IMR-90 (cell line): ENCODE measurements around the gene ODF2. TPM values are rescaled to one million over a fixed set of nuclear protein-coding genes. Genes with fewer than 3 reads are reported as not detected.

Experiments used
- ATAC-seq: fragments of 200-7000 bp; cut with Tn5 transposase; 2 replicates; pipeline ENCODE4 v1.9.1; 2020; ENCODE audit warnings: low read depth, mild to moderate bottlenecking, moderate library complexity
- BruUV-seq: library from RNA; stranded (reverse); fragments of 400-500 nt; replicated peaks from 2 replicates; lab custom pipeline; 2021; lab: Mats Ljungman, UMichigan
- CTCF ChIA-PET: fragments of 300-600 bp; formaldehyde crosslinking; extraction: SDS; loops from one replicate; lab custom pipeline; 2021; ENCODE audit warnings: antibody characterized with exemption; lab: Yijun Ruan, JAX
- POLR2A ChIA-PET: fragments of 300-600 bp; sonication (Branson Sonifier 250); formaldehyde crosslinking; loops from one replicate; lab custom pipeline; 2022; ENCODE audit warnings: antibody characterized with exemption; ENCODE audit not compliant: unreplicated experiment; lab: Charles Lee
- DNase-seq: peaks from one replicate; pipeline ENCODE4 v3.0.0; 2013
- H2AFZ ChIP-seq: replicated peaks from 2 replicates; pipeline ENCODE3; 2013; ENCODE audit warnings: low read length, mild to moderate bottlenecking; ENCODE audit not compliant: poor library complexity
- H2AK5ac ChIP-seq: 2 replicates; pipeline ENCODE4 v1.6.1; 2013; ENCODE audit warnings: low read depth, low read length, inconsistent platforms
- H2AK9ac ChIP-seq: replicated peaks from 2 replicates; pipeline ENCODE3; 2013; ENCODE audit warnings: mild to moderate bottlenecking, low read depth, low read length, moderate library complexity; ENCODE audit not compliant: poor library complexity
- H2BK120ac ChIP-seq: 2 replicates; pipeline ENCODE4 v1.6.1; 2013; ENCODE audit warnings: low read depth, low read length, inconsistent platforms
- H2BK15ac ChIP-seq: 3 replicates; pipeline ENCODE4 v1.6.1; 2013; ENCODE audit warnings: low read depth, low read length, inconsistent platforms
- H2BK20ac ChIP-seq: 2 replicates; pipeline ENCODE4 v1.6.1; 2013; ENCODE audit warnings: low read depth, mild to moderate bottlenecking, inconsistent platforms, low read length, moderate library complexity
- H2BK5ac ChIP-seq: 2 replicates; pipeline ENCODE4 v1.6.1; 2013; ENCODE audit warnings: mild to moderate bottlenecking, low read depth, low read length, inconsistent platforms; ENCODE audit not compliant: poor library complexity, severe bottlenecking
- H3K14ac ChIP-seq: replicated peaks from 2 replicates; pipeline ENCODE4 v1.6.1; 2013; ENCODE audit warnings: low read depth, low read length, inconsistent platforms
- H3K18ac ChIP-seq: 2 replicates; pipeline ENCODE4 v1.6.1; 2013; ENCODE audit warnings: low read depth, low read length, control low read depth
- H3K23ac ChIP-seq: 2 replicates; pipeline ENCODE4 v1.6.1; 2013; ENCODE audit warnings: low read depth, low read length, inconsistent platforms
- H3K27ac ChIP-seq: 2 replicates; pipeline ENCODE4 v1.5.1; 2013; ENCODE audit warnings: mild to moderate bottlenecking, control low read depth, low read length; ENCODE audit not compliant: insufficient read depth
- H3K27me3 ChIP-seq: 2 replicates; pipeline ENCODE4 v1.6.1; 2013; ENCODE audit warnings: low read length; ENCODE audit not compliant: control insufficient read depth, insufficient read depth
- H3K36me3 ChIP-seq: 2 replicates; pipeline ENCODE4 v1.6.1; 2013; ENCODE audit warnings: low read length, mixed read lengths; ENCODE audit not compliant: control insufficient read depth, insufficient read depth
- H3K4ac ChIP-seq: 2 replicates; pipeline ENCODE4 v1.6.1; 2013; ENCODE audit warnings: low read depth, low read length, inconsistent platforms
- H3K4me1 ChIP-seq: 2 replicates; pipeline ENCODE4 v1.6.1; 2013; ENCODE audit warnings: low read length, mixed read lengths; ENCODE audit not compliant: control insufficient read depth, insufficient read depth
- H3K4me2 ChIP-seq: 2 replicates; pipeline ENCODE4 v1.6.1; 2013; ENCODE audit warnings: low read depth, mild to moderate bottlenecking, control low read depth, low read length, moderate library complexity
- H3K4me3 ChIP-seq: 2 replicates; pipeline ENCODE4 v1.5.1; 2013; ENCODE audit warnings: low read depth, mild to moderate bottlenecking, control low read depth, low read length, moderate library complexity; ENCODE audit not compliant: insufficient read depth
- H3K56ac ChIP-seq: 2 replicates; pipeline ENCODE4 v1.6.1; 2013; ENCODE audit warnings: low read length, inconsistent platforms; ENCODE audit not compliant: insufficient read depth; ENCODE audit errors: extremely low read depth
- H3K79me1 ChIP-seq, 2 experiments: 2 replicates each; pipeline ENCODE4 v1.6.1; 2013; ENCODE audit warnings: low read length in 2 of 2, inconsistent platforms in 1 of 2, low read depth in 1 of 2
- H3K9ac ChIP-seq: 2 replicates; pipeline ENCODE4 v1.6.1; 2013; ENCODE audit warnings: low read depth, low read length, control low read depth
- H3K9me1 ChIP-seq: 2 replicates; pipeline ENCODE4 v1.6.1; 2013; ENCODE audit warnings: low read length, inconsistent platforms; ENCODE audit not compliant: insufficient read depth
- H3K9me3 ChIP-seq: 2 replicates; pipeline ENCODE4 v1.6.1; 2013; ENCODE audit warnings: low read length; ENCODE audit not compliant: control insufficient read depth, insufficient read depth
- H4K20me1 ChIP-seq: 2 replicates; pipeline ENCODE4 v1.6.1; 2013; ENCODE audit warnings: low read length, inconsistent platforms; ENCODE audit not compliant: insufficient read depth
- H4K5ac ChIP-seq: 2 replicates; pipeline ENCODE4 v1.6.1; 2013; ENCODE audit warnings: mild to moderate bottlenecking, low read depth, low read length, control low read depth
- H4K8ac ChIP-seq, 2 experiments: 2 replicates each; pipeline ENCODE4 v1.6.1; 2013; ENCODE audit warnings: low read depth in 2 of 2, low read length in 2 of 2, control low read depth in 1 of 2, inconsistent platforms in 1 of 2
- H4K91ac ChIP-seq: 2 replicates; pipeline ENCODE4 v1.6.1; 2013; ENCODE audit warnings: low read depth, low read length, inconsistent platforms; ENCODE audit not compliant: insufficient read depth
- BHLHE40 ChIP-seq: fragments of 150-350 bp; IDR thresholded peaks from 2 replicates; pipeline ENCODE4 v1.6.1; 2016; ENCODE audit warnings: mild to moderate bottlenecking, low read depth, low read length
- CHD1 ChIP-seq: IDR thresholded peaks from 2 replicates; pipeline ENCODE4 v1.6.1; 2012; ENCODE audit warnings: low read depth, low read length, improper control_type of control experiment
- FOS ChIP-seq: fragments of 150-350 bp; IDR thresholded peaks from 2 replicates; pipeline ENCODE4 v1.6.1; 2016; ENCODE audit warnings: low read depth, low read length
- MAFK ChIP-seq: IDR thresholded peaks from 2 replicates; pipeline ENCODE4 v1.6.1; 2012; ENCODE audit warnings: low read depth, low read length, improper control_type of control experiment
- MAZ ChIP-seq: IDR thresholded peaks from 2 replicates; pipeline ENCODE4 v1.6.1; 2012; ENCODE audit warnings: low read depth, mild to moderate bottlenecking, low read length, improper control_type of control experiment, moderate library complexity, borderline replicate concordance
- RAD21 ChIP-seq: IDR thresholded peaks from 2 replicates; pipeline ENCODE4 v1.6.1; 2012; ENCODE audit warnings: low read length, improper control_type of control experiment
- RFX5 ChIP-seq: IDR thresholded peaks from 2 replicates; pipeline ENCODE4 v1.8.0; 2012; ENCODE audit warnings: low read depth, mild to moderate bottlenecking, low read length, moderate library complexity
- WGBS, 2 experiments: methylation state at CpG; one replicate each; pipeline versions ENCODE4 v1.1.5 to v1.1.7; 2013; ENCODE audit warnings: missing lambda C conversion rate in 2 of 2; ENCODE audit not compliant: insufficient read length in 1 of 2; ENCODE audit errors: extremely low coverage in 2 of 2; 5-methylcytosine and 5-hydroxymethylcytosine counted together
- dilution Hi-C: fragments of 300-500 bp; cut with HindIII; formaldehyde crosslinking; loops from one replicate; pipeline ENCODE4 v1.14.3; 2018; ENCODE audit warnings: low sequenced_read_pairs; ENCODE audit not compliant: unreplicated experiment
- in situ Hi-C: fragments of 300-500 bp; cut with MboI; formaldehyde crosslinking; loops from 3 replicates; pipeline ENCODE4 v1.14.3; 2019; ENCODE audit warnings: low sequenced_read_pairs, inconsistent platforms, mixed read lengths
- intact Hi-C: fragments of 100-400 bp; cut with micrococcal nuclease; formaldehyde crosslinking; loops from 2 replicates; pipeline ENCODE4 v1.10.0; 2022
- polyA plus RNA-seq, 3 experiments: library from polyadenylated mRNA; depleted of rRNA; stranded (reverse); fragments of >200 nt; gene quantifications; 2 replicates each; pipeline ENCODE4 v1.2.3, GENCODE V29; 2012; ENCODE audit warnings: low replicate concordance in 1 of 3
- total RNA-seq: library from RNA; depleted of rRNA; stranded (reverse); fragments of >200 nt; gene quantifications from 2 replicates; pipeline ENCODE4 v1.2.3, GENCODE V29; 2012

ODF2 gene
- total and polyA plus RNA-seq, 2 of the 4 experiments (the other 2 are of a cell fraction), result 40.2 to 46.4 TPM

GRCh38 chr9:128484686-128485413 is 29.0 kb downstream of the ODF2 start:
- Histone ChIP-seq H3K4me2 (no peak overlapping the region), H3K18ac (no peak overlapping the region), H3K4ac (no peak overlapping the region), H3K14ac (no peak overlapping the region), H4K91ac (no peak overlapping the region), H3K9me1 (peaks cover 7% of the 10 kb centered on the region; the same call in 1 of the 2 replicates), H2AFZ (no peak overlapping the region), H3K23ac (no peak overlapping the region), H3K4me3 (no peak overlapping the region), H4K8ac (no peak overlapping the region), H3K36me3 (peaks cover 44% of the 10 kb centered on the region), H3K4me1 (no peaks in the 10 kb centered on the region), H2BK20ac (no peak overlapping the region), H2AK9ac (no peak overlapping the region), H3K9me3 (no peaks in the 10 kb centered on the region), H3K27me3 (no peaks in the 10 kb centered on the region), H4K20me1 (no peaks in the 10 kb centered on the region), H4K5ac (no peak overlapping the region), H2AK5ac (no peak overlapping the region), H2BK120ac (no peak overlapping the region), H3K9ac (no peak overlapping the region), H2BK5ac (no peak overlapping the region), H2BK15ac (no peak overlapping the region), H3K79me1 (no peaks in the 10 kb centered on the region; a peak in 1 of 4 replicates), H3K27ac (no peak overlapping the region), H3K56ac (no peak overlapping the region)
- ATAC-seq, result no peak
- WGBS, 2 experiments, result 94% methylated on average over 9 of the region's 17 CpGs; no CpG with 5 or more reads in 1 of the 2 experiments
- dilution Hi-C loops, result no loop called here
- intact Hi-C loops, result no loop called here
- DNase-seq, result no peak
- TF ChIP-seq RAD21 (no peak), MAFK (no peak), CHD1 (no peak), MAZ (no peak), BHLHE40 (no peak), FOS (no peak), RFX5 (no peak)
- ChIA-PET CTCF (interaction anchor here (0.6 kb wide), 1 partner anchor 27 kb away, joined by 3 read pairs; no protein-coding TSS in a partner anchor), POLR2A (no interaction called here)
- BruUV-seq, result no TSS peak
- in situ Hi-C loops, result no loop called here
